SK-N-SH (cell line): Measurements from ENCODE around the gene PTPN20. TPM values are rescaled to one million over a fixed set of nuclear protein-coding genes. Genes with fewer than 3 reads are reported as not detected.

Experiments used
- CTCF ChIA-PET: fragments of 300-600, 350-600 bp; formaldehyde crosslinking; extraction: SDS; loops from one replicate; lab custom pipeline; 2021; lab: Yijun Ruan, JAX
- POLR2A ChIA-PET: fragments of 350-600 bp; sonication (Branson Sonifier 250); formaldehyde crosslinking; extraction: SDS; loops from one replicate; lab custom pipeline; 2020; ENCODE audit warnings: antibody characterized with exemption, inconsistent platforms; lab: Yijun Ruan, JAX
- DNase-seq: peaks from one replicate; pipeline ENCODE4 v3.0.0; 2012
- H2AFZ ChIP-seq: fragments of 200-600 bp; sonication (generic); 2 replicates; pipeline ENCODE4 v1.8.1; 2016; ENCODE audit warnings: antibody characterized with exemption, mild to moderate bottlenecking, low read depth
- H3F3A ChIP-seq: fragments of 200-600 bp; sonication (generic); replicated peaks from 2 replicates; pipeline ENCODE3; 2016; ENCODE audit warnings: antibody characterized with exemption, mild to moderate bottlenecking; ENCODE audit not compliant: insufficient read depth
- H3K27ac ChIP-seq, 2 experiments: fragments of 200-500 bp in 1 of 2; fragments of 200-600 bp in 1 of 2; sonication (Bioruptor generic) in 1 of 2; sonication (generic), shearing (Covaris generic) in 1 of 2; 2 replicates each; pipeline versions ENCODE4 v1.5.1 to v1.6.1; 2014 to 2016; ENCODE audit warnings: low read depth in 2 of 2, inconsistent platforms in 1 of 2, low read length in 1 of 2, mild to moderate bottlenecking in 1 of 2, mixed read lengths in 1 of 2
- H3K27me3 ChIP-seq: fragments of 200-600 bp; sonication (generic), shearing (Covaris generic); 2 replicates; pipeline ENCODE4 v1.6.1; 2016; ENCODE audit warnings: mixed run types; ENCODE audit not compliant: insufficient read depth
- H3K36me3 ChIP-seq, 2 experiments: fragments of 200-500 bp in 1 of 2; fragments of 200-600 bp in 1 of 2; sonication (Bioruptor generic) in 1 of 2; sonication (generic) in 1 of 2; replicated peaks in 1 of 2; 2 replicates each; pipeline versions ENCODE3 to v1.5.1; 2014 to 2016; ENCODE audit warnings: low read length in 1 of 2, mild to moderate bottlenecking in 1 of 2; ENCODE audit not compliant: insufficient read depth in 2 of 2, control insufficient read depth in 1 of 2
- H3K4me1 ChIP-seq, 2 experiments: fragments of 200-500 bp in 1 of 2; fragments of 200-600 bp in 1 of 2; sonication (Bioruptor generic) in 1 of 2; sonication (generic), shearing (Covaris generic) in 1 of 2; 2 replicates each; pipeline versions ENCODE4 v1.5.1 to v1.6.1; 2014 to 2016; ENCODE audit warnings: low read depth in 1 of 2, low read length in 1 of 2, mixed run types in 1 of 2; ENCODE audit not compliant: insufficient read depth in 2 of 2, control insufficient read depth in 1 of 2
- H3K4me2 ChIP-seq: fragments of 200-600 bp; sonication (generic), shearing (Covaris generic); 2 replicates; pipeline ENCODE4 v1.6.1; 2017; ENCODE audit warnings: mixed run types
- H3K4me3 ChIP-seq, 2 experiments: fragments of 200-500 bp in 1 of 2; fragments of 200-600 bp in 1 of 2; sonication (Bioruptor generic) in 1 of 2; sonication (generic), shearing (Covaris generic) in 1 of 2; 2 replicates each; pipeline versions ENCODE4 v1.5.1 to v1.8.1; 2014 to 2016; ENCODE audit warnings: low read depth in 2 of 2, inconsistent platforms in 1 of 2, low read length in 1 of 2, mild to moderate bottlenecking in 1 of 2, mixed read lengths in 1 of 2, moderate library complexity in 1 of 2
- H3K79me2 ChIP-seq: fragments of 200-600 bp; sonication (generic); 2 replicates; pipeline ENCODE4 v1.8.1; 2017; ENCODE audit warnings: mild to moderate bottlenecking; ENCODE audit not compliant: insufficient read depth
- H3K9ac ChIP-seq: fragments of 200-600 bp; sonication (generic); 2 replicates; pipeline ENCODE4 v1.6.1; 2017; ENCODE audit warnings: mixed run types
- H3K9me2 ChIP-seq: fragments of 200-600 bp; sonication (generic); 2 replicates; pipeline ENCODE4 v1.6.1; 2017; ENCODE audit warnings: mixed run types
- H3K9me3 ChIP-seq: fragments of 200-600 bp; sonication (generic); 2 replicates; pipeline ENCODE4 v1.6.1; 2017; ENCODE audit warnings: mixed run types, mild to moderate bottlenecking, moderate library complexity
- H4K20me1 ChIP-seq: fragments of 200-600 bp; sonication (generic); 2 replicates; pipeline ENCODE4 v1.6.1; 2017; ENCODE audit warnings: mild to moderate bottlenecking, mixed run types; ENCODE audit not compliant: insufficient read depth
- EP300 ChIP-seq, 2 experiments: IDR thresholded peaks; 2 replicates each; pipeline versions ENCODE4 v1.4.0 to v1.6.1; 2012; ENCODE audit warnings: borderline replicate concordance in 1 of 2, low read depth in 1 of 2, low read length in 1 of 2
- FOSL2 ChIP-seq: IDR thresholded peaks from 2 replicates; pipeline ENCODE4 v1.4.0; 2012; ENCODE audit warnings: low read depth, mild to moderate bottlenecking, moderate library complexity, borderline replicate concordance
- FOXJ3 ChIP-seq: sonication (generic); formaldehyde crosslinking; IDR thresholded peaks from 2 replicates; pipeline ENCODE4 v1.5.1; 2020; ENCODE audit warnings: mild to moderate bottlenecking, missing genetic modification reagents
- FOXM1 ChIP-seq: IDR thresholded peaks from 2 replicates; pipeline ENCODE4 v1.4.0; 2012; ENCODE audit warnings: low read depth, mild to moderate bottlenecking
- GABPA ChIP-seq: IDR thresholded peaks from 2 replicates; pipeline ENCODE4 v1.4.0; 2012; ENCODE audit warnings: low read depth, mild to moderate bottlenecking
- GATA2 ChIP-seq: sonication (generic); formaldehyde crosslinking; IDR thresholded peaks from 2 replicates; pipeline ENCODE4 v1.5.0; 2020; ENCODE audit warnings: mild to moderate bottlenecking, missing genetic modification reagents
- JUND ChIP-seq: IDR thresholded peaks from 2 replicates; pipeline ENCODE4 v1.4.0; 2012
- NFIC ChIP-seq: IDR thresholded peaks from 2 replicates; pipeline ENCODE4 v1.4.0; 2012; ENCODE audit warnings: borderline replicate concordance
- POLR2AphosphoS5 ChIP-seq: IDR thresholded peaks from 2 replicates; pipeline ENCODE4 v1.6.1; 2012; ENCODE audit warnings: low read depth, low read length
- RXRA ChIP-seq: IDR thresholded peaks from 2 replicates; pipeline ENCODE4 v1.4.0; 2012; ENCODE audit warnings: low read depth, mild to moderate bottlenecking, borderline replicate concordance
- TAF1 ChIP-seq: IDR thresholded peaks from 2 replicates; pipeline ENCODE4 v1.6.1; 2012; ENCODE audit warnings: low read depth, mild to moderate bottlenecking, low read length, moderate library complexity, borderline replicate concordance
- TCF12 ChIP-seq: IDR thresholded peaks from 2 replicates; pipeline ENCODE4 v1.4.0; 2012
- YY1 ChIP-seq: IDR thresholded peaks from 2 replicates; pipeline ENCODE4 v1.4.0; 2012; ENCODE audit warnings: low read depth, mild to moderate bottlenecking
- whole genome bisulfite sequencing: methylation state at CpG from one replicate; pipeline ENCODE4 v1.1.6; 2017; ENCODE audit warnings: low lambda C conversion rate; 5-methylcytosine and 5-hydroxymethylcytosine counted together
- polyA plus RNA-seq, 3 experiments: library from polyadenylated mRNA; depleted of rRNA; stranded (reverse); fragments of >200 nt; gene quantifications; 2 replicates each; pipeline ENCODE4 v1.2.3, GENCODE V29; 2012
- TF ChIP-seq, protein P1 (sequence below): IDR thresholded peaks from 2 replicates; pipeline ENCODE4 v1.4.0; 2012; ENCODE audit warnings: low read depth, borderline replicate concordance
- TF ChIP-seq, protein P2 (sequence below): fragments of 200-600 bp; sonication (generic); IDR thresholded peaks from 2 replicates; pipeline ENCODE4 v1.6.1; 2017; ENCODE audit warnings: antibody characterized with exemption, mild to moderate bottlenecking, moderate library complexity
- TF ChIP-seq, protein P3 (sequence below): IDR thresholded peaks from 2 replicates; pipeline ENCODE4 v1.4.0; 2012; ENCODE audit warnings: low read depth, borderline replicate concordance
- TF ChIP-seq, protein P4 (sequence below): IDR thresholded peaks from 2 replicates; pipeline ENCODE4 v1.4.0; 2012; ENCODE audit warnings: low read depth
- TF ChIP-seq, protein P5 (sequence below): fragments of 150-350 bp; IDR thresholded peaks from 2 replicates; pipeline ENCODE4 v1.6.1; 2017; ENCODE audit warnings: antibody characterized with exemption, low read length, low read depth, borderline replicate concordance
- TF ChIP-seq, protein P6 (sequence below): IDR thresholded peaks from 2 replicates; pipeline ENCODE4 v1.6.1; 2012; ENCODE audit warnings: mild to moderate bottlenecking, low read depth, low read length, moderate library complexity

The PTPN20 gene
- polyA plus RNA-seq, 1 of the 3 experiments (the other 2 are of a cell fraction), result 0.36 TPM

DNA sequence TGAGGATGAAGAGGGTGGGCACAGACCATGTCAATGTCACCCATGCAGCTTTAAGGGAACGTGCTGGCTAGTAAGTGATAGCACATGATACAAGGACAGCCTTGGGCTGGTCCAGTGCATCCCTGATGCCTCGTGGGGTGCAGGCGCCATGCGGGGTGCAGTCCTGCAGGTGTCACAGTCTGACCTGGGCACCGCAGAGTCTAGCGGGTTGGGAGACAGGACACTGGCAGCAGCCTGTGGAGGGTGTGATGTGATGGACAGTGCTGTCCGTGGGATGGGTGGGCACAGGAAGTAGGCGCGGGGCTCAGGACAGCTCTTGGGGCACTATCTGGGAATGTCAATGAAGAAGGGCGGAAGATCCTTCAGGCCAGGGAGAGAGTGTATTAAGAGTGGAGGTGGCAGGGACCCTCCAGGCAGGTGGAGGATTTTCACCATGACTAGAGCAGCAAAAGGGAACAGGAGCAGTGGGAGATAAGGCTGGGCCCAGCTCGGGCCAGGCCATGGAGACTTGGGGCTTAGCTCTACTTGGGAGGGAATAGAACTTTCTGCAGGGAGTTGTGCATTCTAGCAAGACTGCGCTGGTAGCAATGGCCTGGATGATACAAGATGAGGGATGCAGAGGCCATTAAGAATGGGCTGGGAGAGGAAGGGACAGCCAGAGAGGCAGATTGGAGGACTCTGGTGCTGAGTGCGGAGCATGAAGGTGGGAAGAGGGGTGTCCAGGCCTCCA lies 122.5 kb downstream of the PTPN20 start:
- Histone ChIP-seq H3K4me1 (peaks cover 0 to 84% of the 10 kb centered on the region in 2 experiments; a peak in 2 of 4 replicates), H3K9ac (no peak overlapping the region), H3K27ac (peak overlapping the region in 1 of 2 experiments; percentile 99; a peak in 2 of 4 replicates), H3K9me2 (no peaks in the 10 kb centered on the region), H4K20me1 (no peaks in the 10 kb centered on the region), H3K4me3 (no peak overlapping the region), H3K9me3 (no peaks in the 10 kb centered on the region), H3K79me2 (no peaks in the 10 kb centered on the region), H2AFZ (no peak overlapping the region), H3K36me3 (no peaks in the 10 kb centered on the region), H3K27me3 (peaks cover 11% of the 10 kb centered on the region; the same call in 1 of the 2 replicates), H3F3A (no peaks in the 10 kb centered on the region), H3K4me2 (no peak overlapping the region)
- WGBS, result 59% methylated on average over 13 of the region's 13 CpGs
- no peak for DNase-seq
- POLR2A ChIA-PET, result interaction anchor here (0.8 to 2.5 kb wide), 7 partner anchors 8 to 269 kb away, joined by 3 to 23 read pairs (median 8); partner anchors contain the start of gene GDF10
- TF ChIP-seq, protein P1, sequence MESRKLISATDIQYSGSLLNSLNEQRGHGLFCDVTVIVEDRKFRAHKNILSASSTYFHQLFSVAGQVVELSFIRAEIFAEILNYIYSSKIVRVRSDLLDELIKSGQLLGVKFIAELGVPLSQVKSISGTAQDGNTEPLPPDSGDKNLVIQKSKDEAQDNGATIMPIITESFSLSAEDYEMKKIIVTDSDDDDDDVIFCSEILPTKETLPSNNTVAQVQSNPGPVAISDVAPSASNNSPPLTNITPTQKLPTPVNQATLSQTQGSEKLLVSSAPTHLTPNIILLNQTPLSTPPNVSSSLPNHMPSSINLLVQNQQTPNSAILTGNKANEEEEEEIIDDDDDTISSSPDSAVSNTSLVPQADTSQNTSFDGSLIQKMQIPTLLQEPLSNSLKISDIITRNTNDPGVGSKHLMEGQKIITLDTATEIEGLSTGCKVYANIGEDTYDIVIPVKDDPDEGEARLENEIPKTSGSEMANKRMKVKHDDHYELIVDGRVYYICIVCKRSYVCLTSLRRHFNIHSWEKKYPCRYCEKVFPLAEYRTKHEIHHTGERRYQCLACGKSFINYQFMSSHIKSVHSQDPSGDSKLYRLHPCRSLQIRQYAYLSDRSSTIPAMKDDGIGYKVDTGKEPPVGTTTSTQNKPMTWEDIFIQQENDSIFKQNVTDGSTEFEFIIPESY, result no peak
- TF ChIP-seq, protein P2, sequence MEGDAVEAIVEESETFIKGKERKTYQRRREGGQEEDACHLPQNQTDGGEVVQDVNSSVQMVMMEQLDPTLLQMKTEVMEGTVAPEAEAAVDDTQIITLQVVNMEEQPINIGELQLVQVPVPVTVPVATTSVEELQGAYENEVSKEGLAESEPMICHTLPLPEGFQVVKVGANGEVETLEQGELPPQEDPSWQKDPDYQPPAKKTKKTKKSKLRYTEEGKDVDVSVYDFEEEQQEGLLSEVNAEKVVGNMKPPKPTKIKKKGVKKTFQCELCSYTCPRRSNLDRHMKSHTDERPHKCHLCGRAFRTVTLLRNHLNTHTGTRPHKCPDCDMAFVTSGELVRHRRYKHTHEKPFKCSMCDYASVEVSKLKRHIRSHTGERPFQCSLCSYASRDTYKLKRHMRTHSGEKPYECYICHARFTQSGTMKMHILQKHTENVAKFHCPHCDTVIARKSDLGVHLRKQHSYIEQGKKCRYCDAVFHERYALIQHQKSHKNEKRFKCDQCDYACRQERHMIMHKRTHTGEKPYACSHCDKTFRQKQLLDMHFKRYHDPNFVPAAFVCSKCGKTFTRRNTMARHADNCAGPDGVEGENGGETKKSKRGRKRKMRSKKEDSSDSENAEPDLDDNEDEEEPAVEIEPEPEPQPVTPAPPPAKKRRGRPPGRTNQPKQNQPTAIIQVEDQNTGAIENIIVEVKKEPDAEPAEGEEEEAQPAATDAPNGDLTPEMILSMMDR, result no peak
- TF ChIP-seq GATA2 (CRISPR knock-in tag), result no peak
- TF ChIP-seq YY1, result no peak
- no peak for TF ChIP-seq GABPA
- TF ChIP-seq RXRA, result no peak
- no peak for TF ChIP-seq TAF1
- no peak for TF ChIP-seq FOSL2
- TF ChIP-seq, protein P3, sequence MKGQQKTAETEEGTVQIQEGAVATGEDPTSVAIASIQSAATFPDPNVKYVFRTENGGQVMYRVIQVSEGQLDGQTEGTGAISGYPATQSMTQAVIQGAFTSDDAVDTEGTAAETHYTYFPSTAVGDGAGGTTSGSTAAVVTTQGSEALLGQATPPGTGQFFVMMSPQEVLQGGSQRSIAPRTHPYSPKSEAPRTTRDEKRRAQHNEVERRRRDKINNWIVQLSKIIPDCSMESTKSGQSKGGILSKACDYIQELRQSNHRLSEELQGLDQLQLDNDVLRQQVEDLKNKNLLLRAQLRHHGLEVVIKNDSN, result no peak
- TF ChIP-seq, protein P4, sequence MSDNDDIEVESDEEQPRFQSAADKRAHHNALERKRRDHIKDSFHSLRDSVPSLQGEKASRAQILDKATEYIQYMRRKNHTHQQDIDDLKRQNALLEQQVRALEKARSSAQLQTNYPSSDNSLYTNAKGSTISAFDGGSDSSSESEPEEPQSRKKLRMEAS, result no peak
- TF ChIP-seq EP300 (IDR thresholded peaks at IDR 0.05; ENCODE audit: borderline replicate concordance in 1 of 2, low read depth in 1 of 2, low read length in 1 of 2), result no peak
- no peak for TF ChIP-seq TCF12
- TF ChIP-seq JUND, result no peak
- TF ChIP-seq, protein P5, sequence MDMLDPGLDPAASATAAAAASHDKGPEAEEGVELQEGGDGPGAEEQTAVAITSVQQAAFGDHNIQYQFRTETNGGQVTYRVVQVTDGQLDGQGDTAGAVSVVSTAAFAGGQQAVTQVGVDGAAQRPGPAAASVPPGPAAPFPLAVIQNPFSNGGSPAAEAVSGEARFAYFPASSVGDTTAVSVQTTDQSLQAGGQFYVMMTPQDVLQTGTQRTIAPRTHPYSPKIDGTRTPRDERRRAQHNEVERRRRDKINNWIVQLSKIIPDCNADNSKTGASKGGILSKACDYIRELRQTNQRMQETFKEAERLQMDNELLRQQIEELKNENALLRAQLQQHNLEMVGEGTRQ, result no peak
- TF ChIP-seq POLR2AphosphoS5, result no peak
- TF ChIP-seq NFIC, result no peak
- TF ChIP-seq FOXM1, result no peak
- TF ChIP-seq, protein P6, sequence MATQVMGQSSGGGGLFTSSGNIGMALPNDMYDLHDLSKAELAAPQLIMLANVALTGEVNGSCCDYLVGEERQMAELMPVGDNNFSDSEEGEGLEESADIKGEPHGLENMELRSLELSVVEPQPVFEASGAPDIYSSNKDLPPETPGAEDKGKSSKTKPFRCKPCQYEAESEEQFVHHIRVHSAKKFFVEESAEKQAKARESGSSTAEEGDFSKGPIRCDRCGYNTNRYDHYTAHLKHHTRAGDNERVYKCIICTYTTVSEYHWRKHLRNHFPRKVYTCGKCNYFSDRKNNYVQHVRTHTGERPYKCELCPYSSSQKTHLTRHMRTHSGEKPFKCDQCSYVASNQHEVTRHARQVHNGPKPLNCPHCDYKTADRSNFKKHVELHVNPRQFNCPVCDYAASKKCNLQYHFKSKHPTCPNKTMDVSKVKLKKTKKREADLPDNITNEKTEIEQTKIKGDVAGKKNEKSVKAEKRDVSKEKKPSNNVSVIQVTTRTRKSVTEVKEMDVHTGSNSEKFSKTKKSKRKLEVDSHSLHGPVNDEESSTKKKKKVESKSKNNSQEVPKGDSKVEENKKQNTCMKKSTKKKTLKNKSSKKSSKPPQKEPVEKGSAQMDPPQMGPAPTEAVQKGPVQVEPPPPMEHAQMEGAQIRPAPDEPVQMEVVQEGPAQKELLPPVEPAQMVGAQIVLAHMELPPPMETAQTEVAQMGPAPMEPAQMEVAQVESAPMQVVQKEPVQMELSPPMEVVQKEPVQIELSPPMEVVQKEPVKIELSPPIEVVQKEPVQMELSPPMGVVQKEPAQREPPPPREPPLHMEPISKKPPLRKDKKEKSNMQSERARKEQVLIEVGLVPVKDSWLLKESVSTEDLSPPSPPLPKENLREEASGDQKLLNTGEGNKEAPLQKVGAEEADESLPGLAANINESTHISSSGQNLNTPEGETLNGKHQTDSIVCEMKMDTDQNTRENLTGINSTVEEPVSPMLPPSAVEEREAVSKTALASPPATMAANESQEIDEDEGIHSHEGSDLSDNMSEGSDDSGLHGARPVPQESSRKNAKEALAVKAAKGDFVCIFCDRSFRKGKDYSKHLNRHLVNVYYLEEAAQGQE, result no peak
- TF ChIP-seq FOXJ3 (CRISPR knock-in tag), result no peak
- CTCF ChIA-PET, result interaction anchor here (1.4 to 16.7 kb wide), 7 partner anchors 9 to 307 kb away, joined by 4 to 337 read pairs (median 10); no protein-coding TSS in a partner anchor
